A673 (cell line): Measurements from ENCODE around the gene TAS2R38. TPM values are rescaled to one million over a fixed set of nuclear protein-coding genes. Genes with fewer than 3 reads are reported as not detected.
"Not testable (repeated sequence)": the region's sequence is repeated elsewhere in the genome, so short reads cannot be mapped to it uniquely, and the experiment has no call there.

Experiments used
- BruUV-seq: library from RNA; stranded (reverse); fragments of 400-500 nt; replicated peaks from 2 replicates; lab custom pipeline; 2021; lab: Mats Ljungman, UMichigan
- CTCF ChIA-PET: fragments of 300-600 bp; sonication (Branson Sonifier 250); formaldehyde crosslinking; loops from one replicate; lab custom pipeline; 2022; ENCODE audit warnings: antibody characterized with exemption; lab: Charles Lee
- POLR2A ChIA-PET: fragments of 300-600 bp; sonication (Branson Sonifier 250); formaldehyde crosslinking; loops from one replicate; lab custom pipeline; 2022; ENCODE audit warnings: antibody characterized with exemption; ENCODE audit not compliant: low non-redundant PET; lab: Charles Lee
- DNase-seq: peaks from one replicate; pipeline ENCODE4 v3.0.0-alpha.2; 2015; ENCODE audit warnings: low spot score
- H3K27ac ChIP-seq: fragments of 200-600 bp; sonication (generic); 2 replicates; pipeline ENCODE4 v1.5.1; 2016; ENCODE audit warnings: mixed run types, low read depth, mild to moderate bottlenecking, mixed read lengths, antibody characterized with exemption, low read length; ENCODE audit not compliant: poor library complexity, severe bottlenecking
- H3K27me3 ChIP-seq: fragments of 200-600 bp; sonication (generic); replicated peaks from 2 replicates; pipeline ENCODE4 v1.6.1; 2017; ENCODE audit warnings: mixed run types, low read depth, mild to moderate bottlenecking, mixed read lengths, antibody characterized with exemption, low read length; ENCODE audit not compliant: insufficient read depth, poor library complexity
- H3K36me3 ChIP-seq: fragments of 200-600 bp; sonication (generic); 2 replicates; pipeline ENCODE4 v1.6.1; 2016; ENCODE audit warnings: mixed run types, mild to moderate bottlenecking, mixed read lengths, antibody characterized with exemption, low read length; ENCODE audit not compliant: insufficient read depth, poor library complexity, severe bottlenecking
- H3K4me1 ChIP-seq: fragments of 200-600 bp; sonication (generic); 2 replicates; pipeline ENCODE4 v1.6.1; 2017; ENCODE audit warnings: mixed run types, mild to moderate bottlenecking, mixed read lengths, antibody characterized with exemption, low read length; ENCODE audit not compliant: insufficient read depth, poor library complexity, severe bottlenecking
- H3K4me3 ChIP-seq: fragments of 200-600 bp; sonication (generic); 2 replicates; pipeline ENCODE4 v1.5.1; 2016; ENCODE audit warnings: low read depth, mixed run types, mild to moderate bottlenecking, mixed read lengths, low read length; ENCODE audit not compliant: poor library complexity, severe bottlenecking
- H3K9me3 ChIP-seq: fragments of 200-600 bp; sonication (generic); 2 replicates; pipeline ENCODE4 v1.6.1; 2016; ENCODE audit warnings: mixed run types, low read depth, mild to moderate bottlenecking, mixed read lengths, antibody characterized with exemption, low read length; ENCODE audit not compliant: poor library complexity, severe bottlenecking
- EZH2 ChIP-seq: fragments of 200-600 bp; sonication (generic); IDR thresholded peaks from 2 replicates; pipeline ENCODE4 v1.6.1; 2017; ENCODE audit warnings: borderline replicate concordance, low read depth, mild to moderate bottlenecking, mixed read lengths, antibody characterized with exemption, low read length; ENCODE audit not compliant: poor library complexity, severe bottlenecking
- intact Hi-C: fragments of 100-400 bp; cut with micrococcal nuclease; formaldehyde crosslinking; loops from one replicate; pipeline ENCODE4 v1.10.0; 2022; ENCODE audit not compliant: unreplicated experiment
- total RNA-seq: library from RNA; stranded (reverse); gene quantifications from 2 replicates; pipeline ENCODE4 v1.2.3, GENCODE V29; 2021
- TF ChIP-seq, protein P1 (sequence below): fragments of 300-800, 200-600 bp; sonication (generic); conservative IDR thresholded peaks from 2 replicates; pipeline ENCODE4 v1.5.1; 2017; ENCODE audit warnings: low read depth, mild to moderate bottlenecking, antibody characterized with exemption, low read length, moderate library complexity, mixed read lengths

TAS2R38 gene
- total RNA-seq, 1 experiment from 2014 or later: not detected

DNA sequence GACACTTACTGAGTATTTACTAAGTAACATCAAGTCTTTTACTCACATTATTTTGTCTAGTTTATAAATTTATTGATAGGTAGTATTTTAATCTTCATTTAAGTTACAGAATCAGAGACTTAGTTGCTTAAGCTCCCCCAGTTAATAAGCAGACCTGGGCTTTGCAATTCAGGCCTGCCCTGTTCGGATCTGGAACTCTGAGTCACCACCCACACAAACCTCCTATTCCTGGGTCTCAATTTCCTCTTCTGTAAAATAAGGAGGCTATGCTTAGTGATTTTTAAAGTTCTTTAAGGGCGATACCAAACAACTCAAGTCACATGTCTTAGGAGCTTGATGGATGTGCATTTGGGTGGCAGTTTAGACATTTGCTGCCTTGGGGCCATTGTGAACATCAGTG lies 18.6 kb upstream of the TAS2R38 start:
- Histone ChIP-seq H3K36me3 (no peaks in the 10 kb centered on the region), H3K27ac (no peak overlapping the region), H3K4me1 (no peaks in the 10 kb centered on the region), H3K4me3 (no peak overlapping the region), H3K27me3 (no peaks in the 10 kb centered on the region), H3K9me3 (no peaks in the 10 kb centered on the region)
- POLR2A ChIA-PET: no interaction called here
- no peak for DNase-seq
- intact Hi-C loops: no loop called here
- TF ChIP-seq EZH2: no peak
- TF ChIP-seq, protein P1, sequence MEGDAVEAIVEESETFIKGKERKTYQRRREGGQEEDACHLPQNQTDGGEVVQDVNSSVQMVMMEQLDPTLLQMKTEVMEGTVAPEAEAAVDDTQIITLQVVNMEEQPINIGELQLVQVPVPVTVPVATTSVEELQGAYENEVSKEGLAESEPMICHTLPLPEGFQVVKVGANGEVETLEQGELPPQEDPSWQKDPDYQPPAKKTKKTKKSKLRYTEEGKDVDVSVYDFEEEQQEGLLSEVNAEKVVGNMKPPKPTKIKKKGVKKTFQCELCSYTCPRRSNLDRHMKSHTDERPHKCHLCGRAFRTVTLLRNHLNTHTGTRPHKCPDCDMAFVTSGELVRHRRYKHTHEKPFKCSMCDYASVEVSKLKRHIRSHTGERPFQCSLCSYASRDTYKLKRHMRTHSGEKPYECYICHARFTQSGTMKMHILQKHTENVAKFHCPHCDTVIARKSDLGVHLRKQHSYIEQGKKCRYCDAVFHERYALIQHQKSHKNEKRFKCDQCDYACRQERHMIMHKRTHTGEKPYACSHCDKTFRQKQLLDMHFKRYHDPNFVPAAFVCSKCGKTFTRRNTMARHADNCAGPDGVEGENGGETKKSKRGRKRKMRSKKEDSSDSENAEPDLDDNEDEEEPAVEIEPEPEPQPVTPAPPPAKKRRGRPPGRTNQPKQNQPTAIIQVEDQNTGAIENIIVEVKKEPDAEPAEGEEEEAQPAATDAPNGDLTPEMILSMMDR: no peak
- BruUV-seq: no TSS peak
- CTCF ChIA-PET: no interaction called here

DNA sequence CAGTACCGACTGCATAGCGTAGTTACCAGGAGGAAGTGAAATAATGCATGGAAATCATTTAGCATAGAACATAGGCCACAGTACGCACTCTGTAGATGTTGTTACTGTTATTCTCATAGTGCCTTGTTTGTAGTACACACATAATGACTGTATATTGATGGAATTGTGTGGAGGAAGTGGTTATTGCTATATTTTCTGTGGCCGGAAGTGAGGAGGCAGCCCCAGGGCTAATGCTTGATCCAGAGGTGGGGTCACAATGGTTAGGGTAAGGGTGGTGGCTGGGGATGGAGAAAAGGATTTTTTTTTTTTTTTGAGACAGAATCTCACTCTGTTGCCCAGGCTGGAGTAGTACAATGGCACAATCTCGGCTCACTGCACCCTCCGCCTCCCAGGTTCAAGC lies 17.6 kb upstream of the TAS2R38 start:
- Histone ChIP-seq H3K36me3 (no peaks in the 10 kb centered on the region), H3K4me1 (no peaks in the 10 kb centered on the region), H3K27me3 (no peaks in the 10 kb centered on the region), H3K27ac (no peak overlapping the region), H3K4me3 (no peak overlapping the region), H3K9me3 (no peaks in the 10 kb centered on the region)
- TF ChIP-seq EZH2: no peak
- TF ChIP-seq, protein P1: no peak
- POLR2A ChIA-PET: no interaction called here
- no peak for DNase-seq
- CTCF ChIA-PET: no interaction called here
- intact Hi-C loops: no loop called here
- no TSS peak for BruUV-seq

DNA sequence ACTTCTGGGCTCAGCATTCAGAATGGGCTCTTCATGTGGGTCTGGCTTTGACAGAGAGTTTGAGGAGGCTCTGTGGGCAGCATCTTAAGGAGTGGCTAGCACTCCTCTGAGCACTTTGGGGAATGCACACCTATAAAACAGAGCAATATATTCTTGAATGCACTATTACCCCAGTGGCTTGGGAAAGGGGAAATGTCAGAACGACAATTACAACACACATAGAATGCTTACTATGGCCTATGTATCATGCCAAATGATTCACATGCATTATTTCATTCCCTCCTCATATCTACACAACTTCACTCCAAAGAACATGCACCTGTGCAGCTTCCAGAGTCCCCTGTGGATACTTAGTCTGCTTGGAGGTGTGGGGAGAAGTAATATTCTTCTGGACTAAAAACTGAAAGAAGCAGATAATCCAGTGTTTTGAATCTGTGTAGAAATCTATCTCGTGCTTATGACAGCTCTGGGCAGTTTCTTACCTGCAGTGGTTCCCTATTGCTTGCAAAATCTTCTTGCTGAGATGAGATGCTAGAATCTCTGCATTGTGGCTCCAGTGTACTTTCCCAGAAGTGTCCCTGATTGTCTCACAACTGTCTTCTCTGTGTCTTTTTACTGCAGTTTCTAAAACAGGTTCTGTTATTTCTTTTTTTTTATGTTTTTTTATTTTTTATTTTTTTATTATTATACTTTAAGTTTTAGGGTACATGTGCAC lies 16.6 kb upstream of the TAS2R38 start:
- CTCF ChIA-PET: no interaction called here
- intact Hi-C loops: no loop called here
- no peaks in the 10 kb centered on the region for H3K36me3 ChIP-seq
- no TSS peak for BruUV-seq
- no peaks in the 10 kb centered on the region for H3K27me3 ChIP-seq
- no peaks in the 10 kb centered on the region for H3K9me3 ChIP-seq
- H3K4me3 ChIP-seq: no peak overlapping the region
- no peak for TF ChIP-seq EZH2
- TF ChIP-seq, protein P1: no peak
- POLR2A ChIA-PET: no interaction called here
- no peak overlapping the region for H3K27ac ChIP-seq
- DNase-seq: no peak
- H3K4me1 ChIP-seq: no peaks in the 10 kb centered on the region

DNA sequence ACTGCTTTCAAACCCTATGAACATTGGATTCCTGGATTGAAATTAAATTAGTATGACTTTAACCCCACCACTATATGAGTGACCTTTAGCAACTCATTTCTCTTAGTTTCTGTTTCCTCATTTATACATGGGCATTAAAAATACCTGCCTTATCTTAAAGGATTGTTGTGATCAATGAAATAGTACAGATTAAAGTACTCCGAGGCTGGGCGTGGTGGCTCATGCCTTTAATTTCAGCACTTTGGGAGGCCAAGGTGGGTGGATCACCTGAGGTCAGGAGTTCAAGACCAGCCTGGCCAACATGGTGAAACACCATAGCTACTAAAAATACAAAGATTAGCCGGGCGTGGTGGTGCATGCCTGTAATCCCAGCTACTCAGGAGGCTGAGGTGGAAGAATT lies 14.2 kb upstream of the TAS2R38 start:
- CTCF ChIA-PET: not testable (repeated sequence)

More for the DNA sequence above, 14.2 kb upstream of the TAS2R38 start:
- H3K27me3 ChIP-seq, BruUV-seq, DNase-seq, POLR2A ChIA-PET, H3K9me3 ChIP-seq, H3K36me3 ChIP-seq, H3K27ac ChIP-seq, intact Hi-C loops, H3K4me1 ChIP-seq, H3K4me3 ChIP-seq: not testable (repeated sequence)
